HG02885 (cell line): ENCODE measurements around the gene FAM222A.

Experiments
- ATAC-seq: cut with Tn5 transposase; IDR thresholded peaks from one replicate; pipeline ENCODE4 v1.9.1; 2021; ENCODE audit warnings: mild to moderate bottlenecking; ENCODE audit not compliant: unreplicated experiment, poor library complexity

Gene FAM222A

DNA sequence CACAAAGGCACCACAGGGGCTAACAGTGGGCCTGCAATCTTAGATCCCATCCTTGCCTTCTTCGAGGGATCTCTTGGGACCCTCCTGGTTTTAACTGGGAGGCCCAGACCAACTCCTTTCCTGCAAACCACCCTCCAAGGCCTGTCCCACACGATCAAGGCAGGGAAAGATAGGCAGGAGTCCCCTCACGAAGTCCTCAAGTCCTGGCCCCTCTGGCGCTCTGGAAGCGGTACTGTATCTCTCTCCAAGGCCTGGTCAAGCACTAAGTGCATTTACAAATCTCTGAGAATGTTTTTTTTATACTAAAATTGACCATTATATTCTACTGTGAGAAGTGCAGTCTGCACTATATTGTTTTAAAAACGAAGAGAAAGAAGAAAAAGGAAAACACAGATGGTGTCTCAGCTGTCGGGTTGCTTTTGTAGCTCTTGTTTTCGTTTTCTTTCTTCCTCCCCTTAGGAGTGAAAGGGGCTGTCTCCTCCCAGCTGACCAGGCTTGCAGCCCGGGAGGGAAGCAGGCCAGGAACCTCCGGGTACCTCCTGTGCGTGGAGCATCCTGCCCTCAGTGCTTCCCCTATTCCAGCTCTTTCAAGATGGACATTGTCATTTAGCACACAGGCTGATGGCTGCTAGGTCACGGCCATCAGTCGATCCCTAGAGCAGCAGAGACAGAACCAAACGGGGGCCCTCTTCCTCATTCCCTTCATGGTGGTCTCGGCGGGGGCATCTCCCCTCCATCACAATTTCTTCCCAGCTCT is 56.7 kb downstream of the FAM222A start:
- ATAC-seq = no peak

DNA sequence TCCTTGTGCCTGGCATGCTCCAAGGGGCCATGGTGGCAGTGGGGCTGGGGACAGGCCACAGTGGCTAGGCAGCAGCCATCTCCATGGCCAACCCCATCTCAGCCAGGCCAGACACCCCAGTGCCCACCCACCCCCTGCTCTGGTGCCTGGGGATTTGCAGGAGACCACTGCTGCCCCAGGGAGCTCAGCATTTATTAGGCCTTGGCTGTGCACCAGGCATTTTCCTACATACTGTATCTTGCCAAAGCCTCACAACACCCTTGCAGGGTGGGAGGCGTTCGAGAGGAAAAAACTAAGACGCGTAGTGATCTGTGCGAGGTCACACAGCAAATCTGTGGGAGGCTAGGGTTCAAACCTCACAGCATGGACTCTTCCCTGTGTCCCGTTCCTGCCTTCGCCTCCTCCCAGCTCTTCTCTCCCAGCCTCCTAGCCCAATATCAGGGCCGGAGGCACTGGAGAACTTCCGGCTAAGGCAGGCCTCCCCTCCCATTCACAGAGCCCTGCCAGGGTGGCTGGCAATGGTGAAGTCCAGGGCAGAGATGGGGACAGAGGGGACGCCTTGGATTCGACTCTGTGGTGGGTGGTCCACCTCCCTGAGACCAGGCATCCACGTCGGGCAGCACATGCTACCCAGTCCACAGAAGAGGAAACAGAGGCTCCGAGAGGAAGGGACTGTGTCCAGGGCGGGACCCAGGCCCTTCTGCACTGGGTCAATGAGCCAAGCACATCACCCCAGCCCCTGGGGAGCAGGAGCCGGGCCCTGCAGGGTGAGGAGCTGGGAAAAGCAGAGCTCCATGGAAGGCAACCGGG is 57.4 kb downstream of the FAM222A start:
- ATAC-seq = no peak

- ATAC-seq = no peak
Measured at GRCh38 chr12:109771746-109772621, 58.4 kb downstream of the FAM222A start.

GRCh38 chr12:109772622-109773321 is 59.1 kb downstream of the FAM222A start:
- no peak for ATAC-seq

DNA sequence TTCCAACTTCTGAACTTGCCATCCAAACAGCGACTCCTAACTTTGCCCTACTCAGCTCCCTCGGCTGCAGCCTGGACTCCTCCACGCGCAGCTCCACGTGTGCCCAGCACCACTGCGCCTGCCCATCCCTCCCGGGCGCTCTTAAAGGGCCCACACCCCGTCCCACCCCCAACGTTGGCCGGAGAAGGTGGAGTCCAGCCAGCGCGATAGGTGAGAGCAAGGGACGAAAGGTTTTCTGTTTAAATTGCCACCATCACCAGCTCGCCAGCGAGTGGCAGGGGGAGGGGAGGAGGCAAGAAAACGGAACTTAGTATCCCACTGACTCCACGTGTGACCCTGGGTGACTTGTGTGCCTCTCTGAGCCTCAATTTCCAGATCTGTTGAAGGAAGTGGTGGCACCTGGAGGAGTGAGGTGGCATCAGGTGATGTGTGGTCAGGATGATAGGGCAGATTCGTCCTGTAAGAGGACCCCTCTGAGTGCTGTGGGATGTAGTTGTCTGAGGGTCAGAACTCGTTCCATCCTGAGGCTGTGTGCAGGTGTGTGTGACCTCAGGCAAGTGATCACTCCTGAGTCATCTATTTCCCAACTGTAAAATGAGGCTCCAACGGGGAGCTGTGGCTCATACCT is 59.9 kb downstream of the FAM222A start:
- ATAC-seq = no peak

DNA sequence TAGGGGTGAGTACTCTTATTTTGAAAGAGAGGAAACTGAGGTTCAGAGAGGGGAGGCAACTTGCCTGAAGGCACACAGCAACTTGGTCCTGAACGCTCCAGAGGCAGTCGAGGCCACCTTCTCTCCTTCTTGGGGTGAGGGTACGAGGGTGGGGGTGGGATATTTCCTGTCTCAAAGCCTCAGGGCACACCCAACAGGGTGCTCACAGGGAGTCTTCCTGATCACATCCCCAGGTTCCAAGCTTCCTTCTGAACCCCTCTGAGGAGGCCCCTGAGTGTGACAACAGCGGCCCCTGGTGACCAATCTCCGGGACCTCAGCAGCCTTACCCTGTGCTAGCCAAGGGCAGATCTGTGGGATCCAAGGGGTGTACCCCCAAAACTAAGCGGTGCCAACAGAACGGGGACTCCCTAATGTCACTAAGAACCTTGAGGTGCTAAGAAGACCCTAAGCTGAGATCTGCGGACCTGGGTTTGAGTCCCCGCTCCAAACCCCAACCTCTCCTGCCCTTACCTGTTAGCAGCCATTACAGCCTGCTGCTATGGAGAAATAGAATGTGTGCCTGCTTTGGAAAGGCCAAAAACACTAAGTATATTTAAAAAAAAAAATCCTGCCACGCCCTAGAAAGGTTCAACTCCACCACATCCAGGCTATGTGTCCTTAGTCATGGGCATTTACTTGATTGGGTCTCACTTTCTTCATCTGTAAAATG is 61.7 kb downstream of the FAM222A start:
- ATAC-seq = no peak

DNA sequence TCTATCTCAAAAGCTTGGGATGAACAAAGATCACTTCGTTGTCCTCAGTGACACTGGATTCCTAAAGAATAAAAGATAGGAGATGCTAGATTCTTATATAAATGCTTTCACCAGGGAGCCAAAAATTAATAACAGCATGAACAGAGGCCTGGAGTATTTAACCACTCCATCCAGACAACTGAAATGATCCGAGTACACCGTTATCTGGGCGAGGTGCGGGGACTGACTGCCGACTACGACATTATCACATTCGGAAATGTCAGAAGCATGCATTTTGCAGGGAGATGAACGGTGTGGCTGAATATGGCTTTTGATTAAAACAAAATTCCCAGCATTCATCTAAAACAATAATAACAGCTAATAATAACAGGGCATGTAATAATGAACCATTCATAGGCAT is 63.0 kb downstream of the FAM222A start:
- ATAC-seq = no peak

DNA sequence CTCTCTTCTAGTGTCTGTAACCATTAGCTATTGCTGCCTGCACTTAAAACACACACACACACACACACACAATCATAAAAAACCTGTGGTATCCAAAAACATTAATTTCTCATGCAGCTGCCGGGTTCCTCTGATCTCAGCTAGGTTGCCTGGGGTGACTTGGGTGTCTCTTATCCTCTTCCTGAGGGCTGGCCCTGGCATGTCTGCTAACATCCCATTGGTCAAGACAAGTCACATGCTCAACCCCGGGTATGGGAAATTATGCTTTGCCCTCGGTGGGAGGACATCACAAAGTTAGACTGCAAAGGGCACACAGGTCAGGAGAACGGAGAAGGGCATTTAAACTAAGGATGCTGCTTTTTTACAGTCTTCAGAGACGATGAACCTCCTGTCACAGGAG is 63.9 kb downstream of the FAM222A start:
- ATAC-seq = no peak

- no peak for ATAC-seq
Measured at GRCh38 chr12:109778684-109779083, 65.1 kb downstream of the FAM222A start.

DNA sequence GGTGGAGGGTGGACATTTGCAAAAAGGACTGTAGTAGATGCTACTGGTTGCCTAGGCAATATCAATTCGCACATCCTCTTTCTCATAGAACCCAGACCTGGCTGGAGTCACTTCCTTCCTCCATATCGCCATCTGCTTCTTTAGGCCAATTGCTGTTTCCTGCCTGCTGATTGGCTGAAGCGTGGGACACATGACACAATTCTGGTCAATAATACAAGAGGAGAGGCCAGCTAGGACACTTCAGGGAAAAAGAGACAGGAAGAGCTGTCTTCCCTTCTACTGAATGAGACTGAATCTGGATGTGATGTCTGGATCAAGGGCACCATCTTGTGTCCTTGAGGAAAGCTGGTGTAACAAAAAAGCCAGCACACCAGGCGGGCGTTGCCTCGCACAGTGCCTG is 65.8 kb downstream of the FAM222A start:
- ATAC-seq = no peak

DNA sequence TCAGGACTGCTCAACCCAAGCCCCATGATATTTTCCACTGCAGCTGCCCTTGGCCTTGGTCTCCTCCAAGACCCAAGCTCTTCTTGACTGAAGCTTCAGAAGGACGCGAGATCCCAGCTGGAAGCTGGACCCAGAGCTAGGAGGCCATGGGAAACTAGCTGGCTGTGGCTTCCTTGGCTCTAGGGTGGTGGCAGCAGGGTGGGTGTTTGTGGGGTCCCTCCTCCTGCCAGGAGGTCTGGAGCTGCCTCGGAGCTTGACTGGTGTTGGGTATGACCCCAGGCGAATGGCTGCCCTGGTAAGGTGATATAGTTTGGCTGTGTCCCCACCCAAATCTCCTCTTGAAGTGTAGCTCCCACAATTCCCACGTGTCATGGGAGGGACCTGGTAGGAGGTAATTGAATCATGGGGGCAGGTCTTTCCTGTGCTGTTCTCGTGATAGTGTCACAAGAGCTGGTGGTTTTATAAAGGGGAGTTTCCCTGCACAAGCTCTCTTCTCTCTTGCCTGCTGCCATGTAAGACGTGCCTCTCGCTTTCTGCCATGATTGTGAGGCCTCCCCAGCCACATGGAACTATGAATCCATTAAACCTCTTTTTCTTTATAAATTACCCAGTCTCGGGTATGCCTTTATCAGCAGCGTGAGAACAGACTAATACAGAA is 68.2 kb downstream of the FAM222A start:
- no peak for ATAC-seq

- ATAC-seq = no peak
Measured at GRCh38 chr12:109782326-109782703, 68.7 kb downstream of the FAM222A start.

DNA sequence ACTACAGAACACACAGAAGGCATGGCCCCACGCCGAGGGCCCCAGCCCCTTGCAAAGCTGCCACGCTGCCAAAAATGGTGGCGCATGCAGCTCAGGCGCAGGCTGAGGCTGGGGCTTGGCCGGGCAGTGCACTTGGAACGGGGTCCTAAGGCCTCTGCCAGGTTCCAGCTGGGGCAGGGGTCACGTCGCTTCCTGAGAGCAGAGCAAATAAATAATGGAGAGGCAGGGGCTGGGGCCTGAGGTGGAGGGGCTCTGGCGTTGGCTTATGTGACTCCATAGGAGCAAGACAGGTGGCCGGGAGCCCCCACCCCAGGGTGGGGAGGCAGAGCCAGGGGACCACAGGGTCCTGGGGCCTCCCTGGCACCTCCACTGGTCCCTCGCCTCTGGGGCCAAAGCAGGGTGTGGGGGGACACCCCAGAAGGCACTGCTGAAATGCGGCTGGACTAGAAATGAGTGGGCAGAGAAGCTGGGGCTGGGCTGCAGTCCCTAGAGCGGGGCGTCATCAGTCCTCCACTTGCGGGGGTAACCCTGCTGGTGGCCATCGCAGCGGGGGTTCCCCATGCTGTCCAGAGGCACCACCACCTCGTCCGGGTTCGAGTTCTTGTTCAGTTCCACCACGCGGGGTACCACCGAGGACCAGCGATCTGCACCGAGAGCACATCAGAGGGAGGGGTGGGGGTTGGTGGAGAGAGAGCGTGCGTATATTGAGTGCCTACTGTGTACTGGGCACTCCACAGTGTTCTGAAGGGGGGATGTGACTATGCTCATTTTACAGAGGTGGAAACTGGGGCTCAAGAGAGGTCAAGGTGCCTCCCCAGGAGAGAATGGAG is 69.7 kb downstream of the FAM222A start:
- no peak for ATAC-seq

- no peak for ATAC-seq
Measured at GRCh38 chr12:109783965-109784244, 70.3 kb downstream of the FAM222A start.

GRCh38 chr12:109785854-109786253 is 72.2 kb downstream of the FAM222A start:
- ATAC-seq = no peak

GRCh38 chr12:109786799-109787198 is 73.2 kb downstream of the FAM222A start:
- ATAC-seq = no peak

GRCh38 chr12:109789526-109790048 is 76.0 kb downstream of the FAM222A start:
- no peak for ATAC-seq

DNA sequence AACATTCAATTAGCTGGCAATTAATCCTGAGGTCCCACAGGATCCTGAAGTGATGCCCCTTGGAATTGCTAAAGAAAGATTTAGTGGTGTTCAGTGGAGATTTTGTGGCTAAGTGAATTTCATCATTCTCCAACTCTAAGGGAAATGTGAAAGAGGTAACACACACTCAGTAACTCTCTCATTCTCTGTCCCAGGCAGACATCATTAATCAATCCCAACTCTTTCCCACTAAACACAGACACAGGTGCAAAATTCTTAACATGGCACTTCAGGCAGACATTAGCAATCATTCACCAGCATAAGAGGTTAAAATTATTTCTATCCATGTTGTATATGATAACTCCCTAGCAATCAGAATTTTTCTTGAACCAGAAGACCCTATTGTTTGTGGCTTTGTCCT is 79.4 kb downstream of the FAM222A start:
- no peak for ATAC-seq
